SK-N-SH (cell line): ENCODE results near the gene FFAR3. TPM values are rescaled to one million over a fixed set of nuclear protein-coding genes. Genes with fewer than 3 reads are reported as not detected.
A peak's percentile ranks its signal among the peaks of the same experiment; 100 is the strongest.

ENCODE experiments used
- CTCF ChIA-PET: fragments of 300-600, 350-600 bp; formaldehyde crosslinking; extraction: SDS; loops from one replicate; lab custom pipeline; 2021; lab: Yijun Ruan, JAX
- POLR2A ChIA-PET: fragments of 350-600 bp; sonication (Branson Sonifier 250); formaldehyde crosslinking; extraction: SDS; loops from one replicate; lab custom pipeline; 2020; ENCODE audit warnings: antibody characterized with exemption, inconsistent platforms; lab: Yijun Ruan, JAX
- DNase-seq: peaks from one replicate; pipeline ENCODE4 v3.0.0; 2012
- H2AFZ ChIP-seq: fragments of 200-600 bp; sonication (generic); 2 replicates; pipeline ENCODE4 v1.8.1; 2016; ENCODE audit warnings: antibody characterized with exemption, mild to moderate bottlenecking, low read depth
- H3F3A ChIP-seq: fragments of 200-600 bp; sonication (generic); replicated peaks from 2 replicates; pipeline ENCODE3; 2016; ENCODE audit warnings: antibody characterized with exemption, mild to moderate bottlenecking; ENCODE audit not compliant: insufficient read depth
- H3K27ac ChIP-seq, 2 experiments: fragments of 200-500 bp in 1 of 2; fragments of 200-600 bp in 1 of 2; sonication (Bioruptor generic) in 1 of 2; sonication (generic), shearing (Covaris generic) in 1 of 2; 2 replicates each; pipeline versions ENCODE4 v1.5.1 to v1.6.1; 2014 to 2016; ENCODE audit warnings: low read depth in 2 of 2, inconsistent platforms in 1 of 2, low read length in 1 of 2, mild to moderate bottlenecking in 1 of 2, mixed read lengths in 1 of 2
- H3K27me3 ChIP-seq: fragments of 200-600 bp; sonication (generic), shearing (Covaris generic); 2 replicates; pipeline ENCODE4 v1.6.1; 2016; ENCODE audit warnings: mixed run types; ENCODE audit not compliant: insufficient read depth
- H3K36me3 ChIP-seq, 2 experiments: fragments of 200-500 bp in 1 of 2; fragments of 200-600 bp in 1 of 2; sonication (Bioruptor generic) in 1 of 2; sonication (generic) in 1 of 2; replicated peaks in 1 of 2; 2 replicates each; pipeline versions ENCODE3 to v1.5.1; 2014 to 2016; ENCODE audit warnings: low read length in 1 of 2, mild to moderate bottlenecking in 1 of 2; ENCODE audit not compliant: insufficient read depth in 2 of 2, control insufficient read depth in 1 of 2
- H3K4me1 ChIP-seq, 2 experiments: fragments of 200-500 bp in 1 of 2; fragments of 200-600 bp in 1 of 2; sonication (Bioruptor generic) in 1 of 2; sonication (generic), shearing (Covaris generic) in 1 of 2; 2 replicates each; pipeline versions ENCODE4 v1.5.1 to v1.6.1; 2014 to 2016; ENCODE audit warnings: low read depth in 1 of 2, low read length in 1 of 2, mixed run types in 1 of 2; ENCODE audit not compliant: insufficient read depth in 2 of 2, control insufficient read depth in 1 of 2
- H3K4me2 ChIP-seq: fragments of 200-600 bp; sonication (generic), shearing (Covaris generic); 2 replicates; pipeline ENCODE4 v1.6.1; 2017; ENCODE audit warnings: mixed run types
- H3K4me3 ChIP-seq, 2 experiments: fragments of 200-500 bp in 1 of 2; fragments of 200-600 bp in 1 of 2; sonication (Bioruptor generic) in 1 of 2; sonication (generic), shearing (Covaris generic) in 1 of 2; 2 replicates each; pipeline versions ENCODE4 v1.5.1 to v1.8.1; 2014 to 2016; ENCODE audit warnings: low read depth in 2 of 2, inconsistent platforms in 1 of 2, low read length in 1 of 2, mild to moderate bottlenecking in 1 of 2, mixed read lengths in 1 of 2, moderate library complexity in 1 of 2
- H3K79me2 ChIP-seq: fragments of 200-600 bp; sonication (generic); 2 replicates; pipeline ENCODE4 v1.8.1; 2017; ENCODE audit warnings: mild to moderate bottlenecking; ENCODE audit not compliant: insufficient read depth
- H3K9ac ChIP-seq: fragments of 200-600 bp; sonication (generic); 2 replicates; pipeline ENCODE4 v1.6.1; 2017; ENCODE audit warnings: mixed run types
- H3K9me2 ChIP-seq: fragments of 200-600 bp; sonication (generic); 2 replicates; pipeline ENCODE4 v1.6.1; 2017; ENCODE audit warnings: mixed run types
- H3K9me3 ChIP-seq: fragments of 200-600 bp; sonication (generic); 2 replicates; pipeline ENCODE4 v1.6.1; 2017; ENCODE audit warnings: mixed run types, mild to moderate bottlenecking, moderate library complexity
- H4K20me1 ChIP-seq: fragments of 200-600 bp; sonication (generic); 2 replicates; pipeline ENCODE4 v1.6.1; 2017; ENCODE audit warnings: mild to moderate bottlenecking, mixed run types; ENCODE audit not compliant: insufficient read depth
- CTCF ChIP-seq: fragments of 200-600 bp; sonication (generic); IDR thresholded peaks from 2 replicates; pipeline ENCODE4 v1.6.1; 2017; ENCODE audit warnings: antibody characterized with exemption, mild to moderate bottlenecking, moderate library complexity
- ELF1 ChIP-seq: IDR thresholded peaks from 2 replicates; pipeline ENCODE4 v1.4.0; 2012
- EZH2phosphoT487 ChIP-seq: fragments of 200-600 bp; sonication (generic); IDR thresholded peaks from 2 replicates; pipeline ENCODE4 v1.6.1; 2017; ENCODE audit warnings: low read depth, mixed run types, mild to moderate bottlenecking, antibody characterized with exemption, moderate library complexity, borderline replicate concordance
- FOXJ3 ChIP-seq: sonication (generic); formaldehyde crosslinking; IDR thresholded peaks from 2 replicates; pipeline ENCODE4 v1.5.1; 2020; ENCODE audit warnings: mild to moderate bottlenecking, missing genetic modification reagents
- FOXM1 ChIP-seq: IDR thresholded peaks from 2 replicates; pipeline ENCODE4 v1.4.0; 2012; ENCODE audit warnings: low read depth, mild to moderate bottlenecking
- IRF3 ChIP-seq: fragments of 150-350 bp; IDR thresholded peaks from 2 replicates; pipeline ENCODE4 v1.6.1; 2016; ENCODE audit warnings: mild to moderate bottlenecking, low read depth, low read length
- MAX ChIP-seq: IDR thresholded peaks from 2 replicates; pipeline ENCODE4 v1.4.0; 2012; ENCODE audit warnings: low read depth
- MXI1 ChIP-seq: IDR thresholded peaks from 2 replicates; pipeline ENCODE4 v1.6.1; 2012; ENCODE audit warnings: mild to moderate bottlenecking, low read depth, low read length, improper control_type of control experiment
- NFIC ChIP-seq: IDR thresholded peaks from 2 replicates; pipeline ENCODE4 v1.4.0; 2012; ENCODE audit warnings: borderline replicate concordance
- PBX3 ChIP-seq: IDR thresholded peaks from 2 replicates; pipeline ENCODE4; 2012
- RCOR1 ChIP-seq: fragments of 150-350 bp; IDR thresholded peaks from 2 replicates; pipeline ENCODE4 v1.6.1; 2017; ENCODE audit warnings: antibody characterized with exemption, low read length
- SMC3 ChIP-seq: IDR thresholded peaks from 2 replicates; pipeline ENCODE4 v1.6.1; 2012; ENCODE audit warnings: low read depth, low read length, improper control_type of control experiment
- USF2 ChIP-seq: fragments of 150-350 bp; IDR thresholded peaks from 2 replicates; pipeline ENCODE4 v1.6.1; 2017; ENCODE audit warnings: antibody characterized with exemption, low read length, low read depth, borderline replicate concordance
- YY1 ChIP-seq: IDR thresholded peaks from 2 replicates; pipeline ENCODE4 v1.4.0; 2012; ENCODE audit warnings: low read depth, mild to moderate bottlenecking
- WGBS: methylation state at CpG from one replicate; pipeline ENCODE4 v1.1.6; 2017; ENCODE audit warnings: low lambda C conversion rate; 5-methylcytosine and 5-hydroxymethylcytosine counted together
- polyA plus RNA-seq, 3 experiments: library from polyadenylated mRNA; depleted of rRNA; stranded (reverse); fragments of >200 nt; gene quantifications; 2 replicates each; pipeline ENCODE4 v1.2.3, GENCODE V29; 2012

FFAR3 gene
- polyA plus RNA-seq, 1 of the 3 experiments (the other 2 are of a cell fraction) = not detected

GRCh38 chr19:35395382-35396199, 37.3 kb downstream of the FFAR3 start:
- CTCF ChIA-PET = interaction anchor here (2.5 kb wide), 1 partner anchor 43 kb away, joined by 9 read pairs; no protein-coding TSS in a partner anchor
- WGBS = 24% methylated on average over 17 of the region's 19 CpGs

More at GRCh38 chr19:35395382-35396199, 37.3 kb downstream of the FFAR3 start:
- no peaks in the 10 kb centered on the region; a peak in 1 of 4 replicates for H3K4me1 ChIP-seq
- no peaks in the 10 kb centered on the region for H3K9me3 ChIP-seq
- H3K79me2 ChIP-seq = no peaks in the 10 kb centered on the region
- no peak overlapping the region for H3K9ac ChIP-seq
- POLR2A ChIA-PET = no interaction called here
- no peak overlapping the region for H2AFZ ChIP-seq
- no peaks in the 10 kb centered on the region for H3K36me3 ChIP-seq
- H3K27me3 ChIP-seq = peaks cover 22% of the 10 kb centered on the region
- no peaks in the 10 kb centered on the region for H3F3A ChIP-seq
- peak; percentile 32 for DNase-seq
- TF ChIP-seq USF2 (no peak), PBX3 (no peak), IRF3 (no peak), YY1 (no peak), FOXM1 (no peak), CTCF (no peak), NFIC (no peak), FOXJ3 (CRISPR knock-in tag) (no peak), MXI1 (no peak), MAX (no peak), EZH2phosphoT487 (no peak), RCOR1 (no peak), SMC3 (no peak), ELF1 (no peak)
- no peaks in the 10 kb centered on the region for H3K9me2 ChIP-seq
- no peak overlapping the region for H3K27ac ChIP-seq
- H3K4me3 ChIP-seq = no peak overlapping the region
- H4K20me1 ChIP-seq = no peaks in the 10 kb centered on the region
- H3K4me2 ChIP-seq = no peak overlapping the region
